DOHH2 (cell line): Measurements from ENCODE around the gene C15orf61.

ENCODE experiments used
- H3F3A ChIP-seq: fragments of 200-600 bp; sonication (generic), shearing (Covaris generic); 2 replicates; pipeline ENCODE4 v1.6.0; 2016; ENCODE audit warnings: antibody characterized with exemption, mild to moderate bottlenecking; ENCODE audit not compliant: control insufficient read depth, insufficient read depth
- H3K27ac ChIP-seq: fragments of 200-600 bp; sonication (generic); 2 replicates; pipeline ENCODE4 v1.5.1; 2014; ENCODE audit warnings: low read depth, mild to moderate bottlenecking, low read length, moderate library complexity
- H3K27me3 ChIP-seq: fragments of 200-600 bp; sonication (generic); 2 replicates; pipeline ENCODE4 v1.6.1; 2014; ENCODE audit warnings: mild to moderate bottlenecking, low read length, mixed read lengths; ENCODE audit not compliant: control insufficient read depth
- H3K36me3 ChIP-seq: fragments of 200-600 bp; sonication (generic); 2 replicates; pipeline ENCODE4 v1.6.1; 2014; ENCODE audit warnings: mild to moderate bottlenecking, low read length, moderate library complexity, mixed read lengths; ENCODE audit not compliant: control insufficient read depth
- H3K4me1 ChIP-seq: fragments of 200-600 bp; sonication (generic); 2 replicates; pipeline ENCODE4 v1.6.1; 2014; ENCODE audit warnings: mild to moderate bottlenecking, low read length, mixed read lengths; ENCODE audit not compliant: control insufficient read depth
- H3K4me2 ChIP-seq: fragments of 200-600 bp; sonication (generic); 2 replicates; pipeline ENCODE4 v1.6.0; 2014; ENCODE audit warnings: mild to moderate bottlenecking, low read length, moderate library complexity
- H3K4me3 ChIP-seq: fragments of 200-600 bp; sonication (generic); 2 replicates; pipeline ENCODE4 v1.5.1; 2014; ENCODE audit warnings: mild to moderate bottlenecking, low read length, mixed read lengths
- H3K79me2 ChIP-seq: fragments of 200-600 bp; sonication (generic); 2 replicates; pipeline ENCODE4 v1.6.1; 2014; ENCODE audit warnings: mild to moderate bottlenecking, low read length, mixed read lengths; ENCODE audit not compliant: control insufficient read depth
- H3K9me2 ChIP-seq: fragments of 200-600 bp; sonication (generic); replicated peaks from 2 replicates; pipeline ENCODE4 v1.6.1; 2014; ENCODE audit warnings: mild to moderate bottlenecking, low read length, mixed read lengths; ENCODE audit not compliant: control insufficient read depth
- H3K9me3 ChIP-seq: fragments of 200-600 bp; sonication (generic); 2 replicates; pipeline ENCODE4 v1.6.1; 2014; ENCODE audit warnings: antibody characterized with exemption, low read length, mixed read lengths; ENCODE audit not compliant: control insufficient read depth, insufficient read depth
- H4K20me1 ChIP-seq: fragments of 200-600 bp; sonication (generic); 2 replicates; pipeline ENCODE4 v1.6.0; 2014; ENCODE audit warnings: low read depth, mild to moderate bottlenecking, antibody characterized with exemption, low read length, moderate library complexity; ENCODE audit not compliant: control insufficient read depth, insufficient read depth
- EZH2phosphoT487 ChIP-seq: fragments of 200-600 bp; sonication (generic); IDR thresholded peaks from 2 replicates; pipeline ENCODE4 v1.6.1; 2017; ENCODE audit warnings: borderline replicate concordance, mild to moderate bottlenecking, antibody characterized with exemption, low read length, moderate library complexity, mixed read lengths
- TF ChIP-seq, protein P1 (sequence below): fragments of 200-600 bp; sonication (generic); IDR thresholded peaks from one replicate; pipeline ENCODE4 v1.5.1; 2014; ENCODE audit warnings: antibody characterized with exemption, mild to moderate bottlenecking, low read depth, low read length; ENCODE audit not compliant: poor library complexity, severe bottlenecking

C15orf61 gene

GRCh38 chr15:67548236-67548852 is 27.4 kb downstream of the C15orf61 start:
- Histone ChIP-seq H3K4me3 (peak overlapping the region; percentile 65), H3K9me3 (no peaks in the 10 kb centered on the region), H4K20me1 (no peaks in the 10 kb centered on the region), H3K4me1 (peaks cover 37% of the 10 kb centered on the region), H3K4me2 (peak overlapping the region; percentile 79), H3K79me2 (peaks cover 7% of the 10 kb centered on the region; the same call in 1 of the 2 replicates), H3K36me3 (peaks cover 12% of the 10 kb centered on the region; the same call in 1 of the 2 replicates), H3K27me3 (no peaks in the 10 kb centered on the region), H3K27ac (peak overlapping the region; percentile 54), H3F3A (peaks cover 19% of the 10 kb centered on the region), H3K9me2 (no peaks in the 10 kb centered on the region)
- TF ChIP-seq EZH2phosphoT487 = no peak
- TF ChIP-seq, protein P1, sequence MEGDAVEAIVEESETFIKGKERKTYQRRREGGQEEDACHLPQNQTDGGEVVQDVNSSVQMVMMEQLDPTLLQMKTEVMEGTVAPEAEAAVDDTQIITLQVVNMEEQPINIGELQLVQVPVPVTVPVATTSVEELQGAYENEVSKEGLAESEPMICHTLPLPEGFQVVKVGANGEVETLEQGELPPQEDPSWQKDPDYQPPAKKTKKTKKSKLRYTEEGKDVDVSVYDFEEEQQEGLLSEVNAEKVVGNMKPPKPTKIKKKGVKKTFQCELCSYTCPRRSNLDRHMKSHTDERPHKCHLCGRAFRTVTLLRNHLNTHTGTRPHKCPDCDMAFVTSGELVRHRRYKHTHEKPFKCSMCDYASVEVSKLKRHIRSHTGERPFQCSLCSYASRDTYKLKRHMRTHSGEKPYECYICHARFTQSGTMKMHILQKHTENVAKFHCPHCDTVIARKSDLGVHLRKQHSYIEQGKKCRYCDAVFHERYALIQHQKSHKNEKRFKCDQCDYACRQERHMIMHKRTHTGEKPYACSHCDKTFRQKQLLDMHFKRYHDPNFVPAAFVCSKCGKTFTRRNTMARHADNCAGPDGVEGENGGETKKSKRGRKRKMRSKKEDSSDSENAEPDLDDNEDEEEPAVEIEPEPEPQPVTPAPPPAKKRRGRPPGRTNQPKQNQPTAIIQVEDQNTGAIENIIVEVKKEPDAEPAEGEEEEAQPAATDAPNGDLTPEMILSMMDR = no peak

DNA sequence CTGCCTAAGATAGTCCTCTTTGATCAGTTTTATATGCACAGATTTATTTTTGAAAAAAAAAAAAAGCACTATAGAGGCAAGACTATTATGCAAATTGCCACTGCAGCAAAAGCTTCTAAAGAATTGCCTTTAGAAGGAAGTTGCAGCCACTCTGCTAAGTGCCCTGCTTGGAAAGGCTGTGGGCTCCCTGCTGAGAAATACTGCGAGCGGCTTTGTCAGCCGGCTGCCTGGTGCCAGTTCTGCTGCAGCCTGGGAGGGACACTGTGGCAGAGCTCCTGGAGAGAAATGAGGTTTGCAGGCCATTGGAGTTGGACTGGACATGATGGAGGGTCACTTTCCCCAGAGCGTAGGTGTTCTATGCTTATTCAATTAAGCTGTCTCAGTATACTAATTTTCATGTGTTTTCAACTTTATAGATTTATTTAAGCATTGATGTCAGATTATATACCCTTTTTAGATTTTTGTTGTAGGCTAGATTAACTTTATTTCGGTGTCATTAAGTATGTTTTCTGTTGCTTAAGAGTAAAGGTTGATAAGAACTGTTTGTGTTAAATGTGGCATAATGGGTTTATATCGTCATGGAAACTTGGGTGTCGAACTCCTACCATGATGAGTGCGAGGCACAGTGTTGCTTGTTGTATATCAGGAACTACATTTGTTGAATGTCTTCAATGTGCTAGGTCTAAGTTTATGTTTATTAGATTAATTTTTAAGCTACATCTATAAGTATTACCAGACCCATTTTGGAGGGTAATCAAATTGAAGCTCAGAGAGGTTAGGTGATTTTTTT is 28.1 kb downstream of the C15orf61 start:
- H3K27me3 ChIP-seq = no peaks in the 10 kb centered on the region
- H3F3A ChIP-seq = peaks cover 17% of the 10 kb centered on the region
- peaks cover 7% of the 10 kb centered on the region; the same call in 1 of the 2 replicates for H3K79me2 ChIP-seq
- TF ChIP-seq, protein P1 = no peak
- TF ChIP-seq EZH2phosphoT487 = no peak
- H4K20me1 ChIP-seq = no peaks in the 10 kb centered on the region
- H3K36me3 ChIP-seq = peaks cover 12% of the 10 kb centered on the region; the same call in 1 of the 2 replicates
- H3K9me2 ChIP-seq = no peaks in the 10 kb centered on the region
- peak overlapping the region; percentile 54 for H3K27ac ChIP-seq
- peak overlapping the region; percentile 79 for H3K4me2 ChIP-seq
- peaks cover 34% of the 10 kb centered on the region for H3K4me1 ChIP-seq
- no peaks in the 10 kb centered on the region for H3K9me3 ChIP-seq
- H3K4me3 ChIP-seq = peak overlapping the region; percentile 65

- Histone ChIP-seq H3K9me3 (no peaks in the 10 kb centered on the region), H3K9me2 (no peaks in the 10 kb centered on the region), H4K20me1 (no peaks in the 10 kb centered on the region), H3K4me1 (peaks cover 33% of the 10 kb centered on the region), H3K27ac (no peak overlapping the region), H3F3A (peaks cover 13% of the 10 kb centered on the region), H3K27me3 (no peaks in the 10 kb centered on the region), H3K36me3 (peaks cover 12% of the 10 kb centered on the region; the same call in 1 of the 2 replicates), H3K4me3 (peak overlapping the region; percentile 65), H3K79me2 (peaks cover 7% of the 10 kb centered on the region; the same call in 1 of the 2 replicates), H3K4me2 (peak overlapping the region; percentile 79)
- TF ChIP-seq EZH2phosphoT487 = no peak
- TF ChIP-seq, protein P1 = no peak
Observed at GRCh38 chr15:67549736-67550135, 28.8 kb downstream of the C15orf61 start.
